ENCODE data around the gene VPS8. TPM values are rescaled to one million over a fixed set of nuclear protein-coding genes. Genes with fewer than 3 reads are reported as not detected.

VPS8 gene
- total and polyA plus RNA-seq, 4 donors = 4.2 to 34.9 (median 22.9) TPM

DNA sequence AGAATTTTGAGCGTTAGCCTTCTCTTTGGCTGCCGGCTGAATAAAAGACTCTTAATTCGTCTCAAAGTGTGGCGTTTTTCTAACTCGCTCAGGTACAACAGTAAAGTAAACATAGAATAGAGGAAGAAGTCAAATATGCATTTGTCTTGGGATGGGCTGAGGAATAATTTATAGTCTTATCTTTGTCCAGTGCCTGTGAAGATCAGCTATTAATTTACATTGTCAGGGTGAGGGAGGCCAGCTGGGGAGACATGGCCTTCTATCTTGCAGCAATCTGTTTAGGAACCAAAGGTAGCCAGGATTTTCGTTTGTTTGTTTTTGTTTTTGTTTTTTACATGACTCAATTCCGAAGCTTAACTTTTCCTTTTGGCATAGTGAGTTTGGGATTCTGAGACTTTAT lies 100.2 kb downstream of the VPS8 start (continued):
- TF ChIP-seq FOXA1 (IDR thresholded peaks at IDR 0.05) = no peak
- no peak for TF ChIP-seq JUND (IDR thresholded peaks at IDR 0.05)
- TF ChIP-seq, protein P1, sequence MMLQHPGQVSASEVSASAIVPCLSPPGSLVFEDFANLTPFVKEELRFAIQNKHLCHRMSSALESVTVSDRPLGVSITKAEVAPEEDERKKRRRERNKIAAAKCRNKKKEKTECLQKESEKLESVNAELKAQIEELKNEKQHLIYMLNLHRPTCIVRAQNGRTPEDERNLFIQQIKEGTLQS (IDR thresholded peaks at IDR 0.05) = no peak
- TF ChIP-seq, protein P2, sequence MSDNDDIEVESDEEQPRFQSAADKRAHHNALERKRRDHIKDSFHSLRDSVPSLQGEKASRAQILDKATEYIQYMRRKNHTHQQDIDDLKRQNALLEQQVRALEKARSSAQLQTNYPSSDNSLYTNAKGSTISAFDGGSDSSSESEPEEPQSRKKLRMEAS (IDR thresholded peaks at IDR 0.05) = no peak
- no peak for TF ChIP-seq GABPA (IDR thresholded peaks at IDR 0.05 in 1 of 2, conservative IDR thresholded peaks at IDR 0.05 in 1 of 2)
- TF ChIP-seq, protein P3, sequence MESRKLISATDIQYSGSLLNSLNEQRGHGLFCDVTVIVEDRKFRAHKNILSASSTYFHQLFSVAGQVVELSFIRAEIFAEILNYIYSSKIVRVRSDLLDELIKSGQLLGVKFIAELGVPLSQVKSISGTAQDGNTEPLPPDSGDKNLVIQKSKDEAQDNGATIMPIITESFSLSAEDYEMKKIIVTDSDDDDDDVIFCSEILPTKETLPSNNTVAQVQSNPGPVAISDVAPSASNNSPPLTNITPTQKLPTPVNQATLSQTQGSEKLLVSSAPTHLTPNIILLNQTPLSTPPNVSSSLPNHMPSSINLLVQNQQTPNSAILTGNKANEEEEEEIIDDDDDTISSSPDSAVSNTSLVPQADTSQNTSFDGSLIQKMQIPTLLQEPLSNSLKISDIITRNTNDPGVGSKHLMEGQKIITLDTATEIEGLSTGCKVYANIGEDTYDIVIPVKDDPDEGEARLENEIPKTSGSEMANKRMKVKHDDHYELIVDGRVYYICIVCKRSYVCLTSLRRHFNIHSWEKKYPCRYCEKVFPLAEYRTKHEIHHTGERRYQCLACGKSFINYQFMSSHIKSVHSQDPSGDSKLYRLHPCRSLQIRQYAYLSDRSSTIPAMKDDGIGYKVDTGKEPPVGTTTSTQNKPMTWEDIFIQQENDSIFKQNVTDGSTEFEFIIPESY (IDR thresholded peaks at IDR 0.05) = no peak
- TF ChIP-seq HNF4G (IDR thresholded peaks at IDR 0.05) = no peak
- no peak for TF ChIP-seq EGR1 (IDR thresholded peaks at IDR 0.05; ENCODE audit: low read depth in 2 of 2)
- TF ChIP-seq SP1 (IDR thresholded peaks at IDR 0.05) = no peak

DNA sequence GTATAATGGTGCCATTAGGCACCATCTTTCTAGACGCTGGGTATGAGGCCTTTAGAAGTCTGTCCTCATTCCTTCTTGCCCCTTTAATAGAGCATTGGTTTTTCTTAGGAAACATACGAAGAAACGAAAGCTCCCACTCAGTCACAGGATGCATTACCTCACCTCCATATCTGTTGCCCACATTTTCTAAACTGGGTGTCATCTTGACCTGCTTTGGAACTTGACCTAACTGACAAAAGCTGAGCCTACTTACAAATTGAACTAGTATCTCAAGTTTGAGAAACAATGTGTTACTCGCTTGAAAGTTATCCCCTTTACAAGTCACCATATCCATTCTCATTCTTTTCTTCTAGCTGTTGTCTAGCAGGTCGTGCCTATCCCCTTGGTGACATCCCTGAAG lies 102.7 kb downstream of the VPS8 start:
- WGBS = 96% methylated on average over 5 of the region's 5 CpGs
- no peak for DNase-seq (ENCODE audit: low spot score)
- H3K36me3 ChIP-seq (ENCODE audit: control insufficient read depth in 4 of 4, insufficient read depth in 3 of 4, low read depth in 1 of 4, low read length in 3 of 4) = peaks cover 0 to 12% (median 8%) of the 10 kb centered on the region in 4 donors

More for the DNA sequence above, 102.7 kb downstream of the VPS8 start:
- H3K9me3 ChIP-seq (ENCODE audit: control insufficient read depth in 4 of 4, low read length in 3 of 4) = no peaks in the 10 kb centered on the region
- no peaks in the 10 kb centered on the region for H3K27me3 ChIP-seq (ENCODE audit: control insufficient read depth in 4 of 4, insufficient read depth in 4 of 4, low read length in 3 of 4)
- TF ChIP-seq TAF1 (conservative IDR thresholded peaks at IDR 0.05) (no peak), YY1 (IDR thresholded peaks at IDR 0.05) (no peak), RXRA (IDR thresholded peaks at IDR 0.05) (no peak), FOXA1 (IDR thresholded peaks at IDR 0.05) (no peak), FOXA2 (IDR thresholded peaks at IDR 0.05) (no peak), HNF4A (conservative IDR thresholded peaks at IDR 0.05) (no peak), SP1 (IDR thresholded peaks at IDR 0.05) (no peak), NR2F2 (IDR thresholded peaks at IDR 0.05) (no peak), EGR1 (IDR thresholded peaks at IDR 0.05; ENCODE audit: low read depth in 2 of 2) (no peak), GABPA (IDR thresholded peaks at IDR 0.05 in 1 of 2, conservative IDR thresholded peaks at IDR 0.05 in 1 of 2) (no peak), JUND (IDR thresholded peaks at IDR 0.05) (no peak), RAD21 (IDR thresholded peaks at IDR 0.05) (no peak), HNF4G (IDR thresholded peaks at IDR 0.05) (no peak)
- TF ChIP-seq, protein P4, sequence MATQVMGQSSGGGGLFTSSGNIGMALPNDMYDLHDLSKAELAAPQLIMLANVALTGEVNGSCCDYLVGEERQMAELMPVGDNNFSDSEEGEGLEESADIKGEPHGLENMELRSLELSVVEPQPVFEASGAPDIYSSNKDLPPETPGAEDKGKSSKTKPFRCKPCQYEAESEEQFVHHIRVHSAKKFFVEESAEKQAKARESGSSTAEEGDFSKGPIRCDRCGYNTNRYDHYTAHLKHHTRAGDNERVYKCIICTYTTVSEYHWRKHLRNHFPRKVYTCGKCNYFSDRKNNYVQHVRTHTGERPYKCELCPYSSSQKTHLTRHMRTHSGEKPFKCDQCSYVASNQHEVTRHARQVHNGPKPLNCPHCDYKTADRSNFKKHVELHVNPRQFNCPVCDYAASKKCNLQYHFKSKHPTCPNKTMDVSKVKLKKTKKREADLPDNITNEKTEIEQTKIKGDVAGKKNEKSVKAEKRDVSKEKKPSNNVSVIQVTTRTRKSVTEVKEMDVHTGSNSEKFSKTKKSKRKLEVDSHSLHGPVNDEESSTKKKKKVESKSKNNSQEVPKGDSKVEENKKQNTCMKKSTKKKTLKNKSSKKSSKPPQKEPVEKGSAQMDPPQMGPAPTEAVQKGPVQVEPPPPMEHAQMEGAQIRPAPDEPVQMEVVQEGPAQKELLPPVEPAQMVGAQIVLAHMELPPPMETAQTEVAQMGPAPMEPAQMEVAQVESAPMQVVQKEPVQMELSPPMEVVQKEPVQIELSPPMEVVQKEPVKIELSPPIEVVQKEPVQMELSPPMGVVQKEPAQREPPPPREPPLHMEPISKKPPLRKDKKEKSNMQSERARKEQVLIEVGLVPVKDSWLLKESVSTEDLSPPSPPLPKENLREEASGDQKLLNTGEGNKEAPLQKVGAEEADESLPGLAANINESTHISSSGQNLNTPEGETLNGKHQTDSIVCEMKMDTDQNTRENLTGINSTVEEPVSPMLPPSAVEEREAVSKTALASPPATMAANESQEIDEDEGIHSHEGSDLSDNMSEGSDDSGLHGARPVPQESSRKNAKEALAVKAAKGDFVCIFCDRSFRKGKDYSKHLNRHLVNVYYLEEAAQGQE (IDR thresholded peaks at IDR 0.05) = no peak
- TF ChIP-seq, protein P3 (IDR thresholded peaks at IDR 0.05) = no peak
- TF ChIP-seq, protein P5, sequence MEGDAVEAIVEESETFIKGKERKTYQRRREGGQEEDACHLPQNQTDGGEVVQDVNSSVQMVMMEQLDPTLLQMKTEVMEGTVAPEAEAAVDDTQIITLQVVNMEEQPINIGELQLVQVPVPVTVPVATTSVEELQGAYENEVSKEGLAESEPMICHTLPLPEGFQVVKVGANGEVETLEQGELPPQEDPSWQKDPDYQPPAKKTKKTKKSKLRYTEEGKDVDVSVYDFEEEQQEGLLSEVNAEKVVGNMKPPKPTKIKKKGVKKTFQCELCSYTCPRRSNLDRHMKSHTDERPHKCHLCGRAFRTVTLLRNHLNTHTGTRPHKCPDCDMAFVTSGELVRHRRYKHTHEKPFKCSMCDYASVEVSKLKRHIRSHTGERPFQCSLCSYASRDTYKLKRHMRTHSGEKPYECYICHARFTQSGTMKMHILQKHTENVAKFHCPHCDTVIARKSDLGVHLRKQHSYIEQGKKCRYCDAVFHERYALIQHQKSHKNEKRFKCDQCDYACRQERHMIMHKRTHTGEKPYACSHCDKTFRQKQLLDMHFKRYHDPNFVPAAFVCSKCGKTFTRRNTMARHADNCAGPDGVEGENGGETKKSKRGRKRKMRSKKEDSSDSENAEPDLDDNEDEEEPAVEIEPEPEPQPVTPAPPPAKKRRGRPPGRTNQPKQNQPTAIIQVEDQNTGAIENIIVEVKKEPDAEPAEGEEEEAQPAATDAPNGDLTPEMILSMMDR (IDR thresholded peaks at IDR 0.05; ENCODE audit: low read depth, low read length, missing input control) = no peak
- TF ChIP-seq, protein P1 (IDR thresholded peaks at IDR 0.05) = no peak
- TF ChIP-seq, protein P2 (IDR thresholded peaks at IDR 0.05) = no peak
- H3K4me3 ChIP-seq (ENCODE audit: low read depth in 1 of 3, low read length in 3 of 3) = no peak overlapping the region
- no peak overlapping the region for H3K9ac ChIP-seq (ENCODE audit: low read depth in 1 of 2, low read length in 2 of 2)
- H3K4me1 ChIP-seq (ENCODE audit: control insufficient read depth in 4 of 4, insufficient read depth in 4 of 4, low read length in 3 of 4) = no peaks in the 10 kb centered on the region
- no peak overlapping the region for H3K27ac ChIP-seq (ENCODE audit: low read depth in 1 of 2, low read length in 2 of 2)

Data from liver (tissue), 9 donors.